Stimulated activated CD4-positive, alpha-beta T cell treated with anti-CD3 and anti-CD28 coated beads, TNF-alpha, amount 100 ng/mL, for 48 hours (primary cell): ENCODE data around the gene KRT12.

Experiments
- DNase-seq, 3 donors: peaks; one replicate each; pipeline ENCODE4 v3.0.0-alpha.2; 2020; ENCODE audit warnings: low read depth in 3 of 3

The KRT12 gene

DNA sequence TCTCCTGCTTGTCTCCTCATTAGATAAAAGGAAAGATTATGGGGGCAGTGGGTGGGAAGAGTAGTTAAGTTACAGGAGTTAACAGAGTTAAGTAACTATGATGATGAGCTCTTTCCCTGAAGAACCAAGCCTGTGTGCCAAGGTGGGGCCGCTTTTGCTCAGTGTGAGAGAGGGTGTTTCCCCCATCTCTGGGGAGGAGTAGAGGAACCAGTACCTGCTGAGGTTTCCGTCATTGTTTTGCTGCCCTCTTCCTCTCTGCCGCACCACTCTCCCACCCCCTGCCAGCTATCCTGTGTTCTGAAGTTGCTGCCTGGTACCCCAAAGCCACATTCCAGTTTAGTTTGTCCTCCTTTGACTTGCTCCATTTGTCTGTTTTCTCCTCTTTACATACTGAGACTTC, 23.8 kb downstream of the KRT12 start:
- DNase-seq, result no peak

GRCh38 chr17:40841246-40841645, 25.8 kb downstream of the KRT12 start:
- no peak for DNase-seq

DNA sequence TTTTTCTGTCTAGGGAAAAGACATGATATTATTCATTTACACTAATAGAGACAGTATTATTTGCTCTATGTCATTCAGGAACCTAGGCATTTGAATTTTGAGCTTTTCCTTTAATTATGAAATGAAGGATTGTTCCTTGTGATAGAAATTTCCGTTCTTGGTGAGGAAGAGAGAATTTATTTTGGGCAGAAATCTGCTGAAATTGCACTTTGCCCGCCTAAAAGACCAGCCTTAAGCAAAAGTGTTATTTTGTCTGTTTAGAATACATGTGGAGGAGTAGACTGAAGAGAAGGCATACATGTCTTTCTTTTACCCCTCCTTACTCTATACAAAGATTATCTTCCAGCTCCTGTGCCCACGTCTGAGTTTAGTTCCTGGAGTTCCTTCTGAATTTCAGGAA, 27.8 kb downstream of the KRT12 start:
- DNase-seq, result no peak

- DNase-seq, result no peak
These were observed 31.0 kb downstream of the KRT12 start for GRCh38 chr17:40836020-40836419.

- no peak for DNase-seq
These were observed 33.1 kb downstream of the KRT12 start for GRCh38 chr17:40833882-40834281.

- no peak for DNase-seq
These were observed 34.2 kb downstream of the KRT12 start for GRCh38 chr17:40832840-40833239.

- DNase-seq, result no peak
These were observed 36.8 kb downstream of the KRT12 start for GRCh38 chr17:40830085-40830776.

DNA sequence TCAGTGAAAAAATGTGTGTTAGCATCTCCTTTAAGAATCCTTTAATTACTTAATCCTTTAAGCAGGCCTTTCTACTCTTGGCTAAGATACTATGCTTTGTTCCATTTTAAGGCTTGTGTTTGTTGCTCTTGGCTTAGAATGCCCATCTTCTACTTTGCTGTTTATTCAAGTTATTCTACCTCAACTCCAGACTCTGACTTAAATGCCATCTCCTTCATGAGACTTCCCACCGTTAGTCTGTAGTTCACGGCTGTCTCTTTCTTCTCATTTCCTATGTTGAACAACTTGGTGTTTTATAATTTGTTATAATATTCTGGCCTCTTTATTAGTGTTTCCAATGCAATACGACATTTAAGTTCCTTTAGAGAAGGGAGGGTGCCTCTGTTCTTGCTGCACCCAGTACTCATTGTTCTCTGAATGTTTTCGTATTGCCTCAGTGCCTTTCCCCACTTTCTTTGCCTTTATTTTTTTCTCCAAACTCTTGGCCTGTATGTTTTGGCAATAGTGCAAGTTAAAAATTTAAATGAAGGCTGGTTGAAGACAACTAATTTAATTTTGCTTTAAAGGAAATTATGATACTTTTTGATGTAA, 38.5 kb downstream of the KRT12 start:
- DNase-seq, result no peak

DNA sequence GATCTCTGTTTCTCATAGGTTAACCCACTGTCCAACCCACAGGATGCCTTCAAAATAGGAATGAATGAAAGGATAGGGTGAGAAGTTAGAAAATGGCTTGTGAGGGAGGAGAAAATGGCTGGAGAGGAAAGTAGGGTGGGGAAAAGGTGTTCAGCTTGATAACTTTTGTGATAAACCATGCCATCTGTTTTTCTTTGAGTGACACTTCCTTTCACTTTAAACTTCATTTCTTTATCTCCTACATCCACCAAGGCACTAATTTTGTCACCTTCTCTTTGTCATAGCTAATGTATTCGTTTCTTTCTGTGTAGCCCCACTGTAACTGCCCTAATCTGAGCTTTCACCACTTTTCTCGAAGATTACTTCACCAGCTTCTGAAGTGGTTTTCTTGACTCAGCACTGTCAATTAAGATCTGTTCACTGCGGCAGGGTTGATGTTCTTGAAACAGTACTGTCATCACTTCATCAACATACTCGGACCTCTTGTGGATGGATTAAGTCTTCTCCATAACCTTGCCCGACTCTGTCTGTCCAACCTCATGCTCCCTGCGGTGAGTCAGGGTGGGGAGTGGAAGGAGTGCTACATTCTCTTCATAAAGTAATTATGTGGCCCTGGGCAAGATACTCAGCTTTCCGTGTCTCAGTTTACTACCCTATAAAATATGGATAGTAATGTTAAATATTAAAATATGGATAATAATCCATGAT, 39.1 kb downstream of the KRT12 start:
- no peak for DNase-seq

DNA sequence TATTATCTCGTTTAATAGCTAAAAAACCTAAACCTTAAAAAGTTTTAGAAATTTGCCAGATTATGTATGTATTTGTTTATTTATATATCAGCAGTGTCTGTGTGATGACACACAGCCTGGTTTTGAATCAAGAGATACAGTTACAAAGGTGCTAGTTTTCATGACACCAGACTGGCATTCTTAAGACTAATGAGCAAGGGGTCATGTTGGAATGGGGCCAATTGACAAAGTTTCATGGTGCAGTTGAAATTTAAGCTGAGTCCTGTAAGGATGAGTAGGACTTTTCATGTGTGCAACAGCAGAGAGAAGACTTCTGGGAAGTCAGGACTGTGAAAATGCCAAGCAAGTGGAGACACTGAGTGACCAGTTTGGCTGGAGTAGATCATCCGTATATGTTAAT, 41.4 kb downstream of the KRT12 start:
- DNase-seq, result no peak

GRCh38 chr17:40824015-40824832, 42.8 kb downstream of the KRT12 start:
- no peak for DNase-seq

GRCh38 chr17:40822132-40822812, 44.8 kb downstream of the KRT12 start, which contains the start of gene KRT10:
TSS of gene KRT10 (minus strand) at chr17:40822614. CDS start at chr17:40822585, 29 bp downstream.
- DNase-seq, result no peak

GRCh38 chr17:40821536-40821935, 45.5 kb downstream of the KRT12 start:
- no peak for DNase-seq

DNA sequence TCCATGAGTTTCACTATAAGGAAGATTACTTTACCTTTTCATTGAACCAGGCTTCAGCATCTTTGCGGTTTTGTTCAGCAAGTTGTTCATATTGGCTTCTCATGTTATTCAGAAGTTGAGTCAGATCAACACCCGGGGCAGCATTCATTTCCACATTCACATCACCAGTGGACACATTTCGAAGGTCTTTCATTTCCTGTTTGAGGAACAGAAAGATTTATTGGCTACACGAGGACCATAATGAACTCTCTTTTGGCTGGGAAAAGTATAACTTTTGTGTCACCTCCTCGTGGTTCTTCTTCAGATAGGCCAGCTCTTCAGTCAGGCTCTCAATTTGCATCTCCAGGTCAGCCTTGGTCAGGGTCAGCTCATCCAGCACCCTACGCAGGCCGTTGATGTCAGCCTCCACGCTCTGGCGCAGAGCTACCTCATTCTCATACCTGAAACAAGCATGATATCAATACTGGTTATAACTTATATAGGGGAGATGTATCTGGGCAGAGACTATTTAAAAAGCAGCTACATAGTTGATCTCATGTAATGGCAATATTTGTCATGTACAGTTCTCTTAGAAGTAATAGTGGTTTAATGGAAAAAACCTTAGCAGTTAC, 46.7 kb downstream of the KRT12 start:
- DNase-seq, result no peak

- DNase-seq, result no peak
These were observed 47.4 kb downstream of the KRT12 start for GRCh38 chr17:40819528-40820125.

DNA sequence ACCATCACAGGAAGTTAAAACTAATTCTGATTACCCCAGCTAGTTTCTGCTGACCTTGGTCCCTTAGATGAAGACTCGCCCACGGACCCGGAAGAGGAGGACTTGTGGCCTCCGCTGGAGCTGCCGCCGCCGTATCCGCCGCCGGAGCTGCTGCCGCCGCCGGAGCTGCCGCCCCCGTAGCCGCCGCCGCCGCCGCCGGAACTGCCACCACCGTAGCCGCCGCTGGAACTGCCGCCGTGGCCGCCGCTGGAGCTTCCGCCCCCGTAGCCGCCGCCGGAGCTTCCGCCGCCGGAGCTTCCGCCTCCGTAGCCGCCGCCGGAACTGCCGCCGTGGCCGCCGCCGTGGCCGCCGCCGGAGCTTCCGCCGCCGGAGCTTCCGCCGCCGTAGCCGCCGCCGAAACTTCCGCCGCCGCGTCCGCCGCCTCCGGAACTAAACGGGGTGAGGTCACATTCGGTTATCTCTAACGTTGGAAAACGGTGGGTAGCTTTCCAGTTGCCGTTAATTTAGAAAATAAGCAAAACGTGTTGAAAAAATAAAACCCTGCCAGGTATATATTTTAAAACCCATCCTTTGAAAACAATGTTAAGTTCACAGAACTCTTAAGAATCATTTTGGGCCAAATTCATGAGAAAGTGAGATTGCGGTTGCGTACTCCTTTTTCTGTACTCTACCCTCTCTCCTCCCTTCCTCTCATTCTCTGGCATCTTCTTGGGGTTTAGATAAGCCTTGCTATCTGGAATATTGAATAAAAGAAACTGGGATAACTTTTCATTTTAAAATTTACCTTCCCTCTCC, 48.1 kb downstream of the KRT12 start:
- DNase-seq, result peak; percentile 64 to 74 (median 72)

DNA sequence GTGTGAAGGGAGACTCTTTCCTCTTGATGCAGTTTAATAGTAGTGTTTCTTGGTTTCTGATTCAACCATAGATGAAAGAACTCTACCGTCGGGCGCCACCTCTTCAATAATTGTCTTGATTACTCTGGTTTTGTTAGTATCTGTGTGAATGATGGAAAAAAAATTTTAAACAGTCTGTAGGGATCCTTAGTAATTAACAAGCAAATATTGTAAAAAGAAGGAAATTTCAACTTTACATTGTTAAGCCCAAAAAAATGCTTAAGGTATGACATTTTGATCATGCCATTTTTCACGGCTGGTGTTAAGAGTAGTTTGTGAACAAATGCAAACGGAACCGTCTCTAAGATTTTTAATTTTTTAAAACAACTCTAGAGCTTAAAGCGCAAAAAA, 48.7 kb downstream of the KRT12 start:
- DNase-seq, result no peak

DNA sequence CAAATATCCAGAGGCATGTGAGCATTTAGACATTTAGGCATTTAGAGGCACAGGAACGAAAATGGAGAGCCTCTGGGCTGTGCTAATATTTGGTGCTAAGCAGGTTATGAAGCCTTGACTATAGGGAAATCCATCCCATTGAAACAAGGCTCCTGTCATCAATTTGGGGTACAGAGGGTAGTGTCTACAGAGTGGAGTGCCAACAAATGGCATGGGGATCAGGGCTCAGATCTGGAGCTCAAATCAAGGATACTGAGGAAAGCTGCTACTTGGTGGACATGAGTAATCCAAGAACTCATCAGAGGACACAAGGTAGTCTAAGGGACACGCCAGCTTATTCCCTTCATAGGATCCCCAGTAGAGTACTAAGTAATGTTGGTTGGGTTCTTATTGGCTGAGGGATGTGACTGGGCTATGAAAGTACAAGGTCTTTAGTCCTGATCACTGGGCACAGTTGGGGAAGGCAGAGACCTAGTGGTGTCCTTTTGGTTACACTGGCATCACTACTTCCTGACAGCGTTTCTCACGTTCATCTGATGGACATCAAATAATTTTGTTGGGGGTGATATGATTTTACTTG, 49.8 kb downstream of the KRT12 start:
- DNase-seq, result no peak

DNA sequence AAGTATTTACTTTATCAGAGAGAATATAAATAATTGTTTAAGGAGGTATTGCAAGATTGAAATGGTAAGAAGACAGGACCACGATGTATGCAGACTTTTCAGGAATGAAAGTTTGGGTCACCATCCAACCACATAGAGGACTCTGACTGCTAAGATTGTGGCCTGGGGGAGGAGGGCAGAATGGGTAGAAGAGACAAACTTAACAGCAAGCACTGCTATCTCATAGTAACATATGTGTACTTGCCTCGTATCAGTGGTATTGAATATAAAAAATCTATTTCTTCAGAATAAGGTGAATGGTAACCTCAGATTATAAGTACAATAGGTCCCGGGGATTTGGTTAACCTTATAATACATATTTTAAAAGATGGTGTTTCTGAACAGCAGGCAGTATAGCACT, 50.5 kb downstream of the KRT12 start:
- DNase-seq, result no peak

- no peak for DNase-seq
These were observed 51.6 kb downstream of the KRT12 start for GRCh38 chr17:40815381-40815780.
